Measurements from ENCODE around the gene ZNF432.

GRCh38 chr19:52028780-52029123 lies 19.9 kb downstream of the ZNF432 start:
- TF ChIP-seq, protein P1, sequence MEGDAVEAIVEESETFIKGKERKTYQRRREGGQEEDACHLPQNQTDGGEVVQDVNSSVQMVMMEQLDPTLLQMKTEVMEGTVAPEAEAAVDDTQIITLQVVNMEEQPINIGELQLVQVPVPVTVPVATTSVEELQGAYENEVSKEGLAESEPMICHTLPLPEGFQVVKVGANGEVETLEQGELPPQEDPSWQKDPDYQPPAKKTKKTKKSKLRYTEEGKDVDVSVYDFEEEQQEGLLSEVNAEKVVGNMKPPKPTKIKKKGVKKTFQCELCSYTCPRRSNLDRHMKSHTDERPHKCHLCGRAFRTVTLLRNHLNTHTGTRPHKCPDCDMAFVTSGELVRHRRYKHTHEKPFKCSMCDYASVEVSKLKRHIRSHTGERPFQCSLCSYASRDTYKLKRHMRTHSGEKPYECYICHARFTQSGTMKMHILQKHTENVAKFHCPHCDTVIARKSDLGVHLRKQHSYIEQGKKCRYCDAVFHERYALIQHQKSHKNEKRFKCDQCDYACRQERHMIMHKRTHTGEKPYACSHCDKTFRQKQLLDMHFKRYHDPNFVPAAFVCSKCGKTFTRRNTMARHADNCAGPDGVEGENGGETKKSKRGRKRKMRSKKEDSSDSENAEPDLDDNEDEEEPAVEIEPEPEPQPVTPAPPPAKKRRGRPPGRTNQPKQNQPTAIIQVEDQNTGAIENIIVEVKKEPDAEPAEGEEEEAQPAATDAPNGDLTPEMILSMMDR (IDR thresholded peaks at IDR 0.05): no peak
- no peak for TF ChIP-seq POLR2A (IDR thresholded peaks at IDR 0.05)
